Measurements from ENCODE around the gene C19orf81.

C19orf81 gene

DNA sequence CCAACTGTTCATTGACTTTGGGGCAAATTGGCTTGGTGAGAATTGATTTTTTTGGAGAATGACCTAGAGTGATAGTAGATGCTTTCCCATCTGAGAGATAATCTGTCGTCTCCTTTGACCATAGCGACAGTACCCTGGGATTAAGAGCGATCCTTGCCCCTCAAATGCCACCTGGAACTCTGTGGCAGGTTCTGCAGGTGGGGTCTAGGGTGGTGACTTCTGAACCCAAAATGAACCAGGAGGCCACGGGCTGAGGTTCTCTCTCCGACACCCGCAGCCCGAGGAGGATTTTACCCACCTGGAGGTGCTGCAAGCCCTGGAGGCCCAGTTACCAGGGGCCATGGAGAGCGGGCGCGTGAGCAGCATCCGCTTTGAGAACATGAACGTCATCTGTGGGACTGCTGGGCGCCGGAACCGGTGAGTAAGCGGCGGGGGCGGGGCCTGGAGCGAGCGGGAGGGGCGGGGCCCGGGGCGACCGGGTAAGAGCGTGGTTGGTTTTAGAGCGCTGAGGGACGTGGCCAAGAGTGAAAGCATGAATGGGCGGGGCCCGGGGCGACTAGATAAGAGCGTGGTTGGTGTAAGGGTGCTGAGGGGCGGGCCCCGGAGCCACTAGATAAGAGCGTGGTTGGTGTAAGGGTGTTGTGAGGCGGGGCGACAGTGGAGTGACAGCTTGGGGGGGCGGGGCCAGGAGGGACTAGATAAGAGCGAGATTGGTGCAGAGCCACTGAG lies 8.6 kb downstream of the C19orf81 start:
- TF ChIP-seq, protein P1, sequence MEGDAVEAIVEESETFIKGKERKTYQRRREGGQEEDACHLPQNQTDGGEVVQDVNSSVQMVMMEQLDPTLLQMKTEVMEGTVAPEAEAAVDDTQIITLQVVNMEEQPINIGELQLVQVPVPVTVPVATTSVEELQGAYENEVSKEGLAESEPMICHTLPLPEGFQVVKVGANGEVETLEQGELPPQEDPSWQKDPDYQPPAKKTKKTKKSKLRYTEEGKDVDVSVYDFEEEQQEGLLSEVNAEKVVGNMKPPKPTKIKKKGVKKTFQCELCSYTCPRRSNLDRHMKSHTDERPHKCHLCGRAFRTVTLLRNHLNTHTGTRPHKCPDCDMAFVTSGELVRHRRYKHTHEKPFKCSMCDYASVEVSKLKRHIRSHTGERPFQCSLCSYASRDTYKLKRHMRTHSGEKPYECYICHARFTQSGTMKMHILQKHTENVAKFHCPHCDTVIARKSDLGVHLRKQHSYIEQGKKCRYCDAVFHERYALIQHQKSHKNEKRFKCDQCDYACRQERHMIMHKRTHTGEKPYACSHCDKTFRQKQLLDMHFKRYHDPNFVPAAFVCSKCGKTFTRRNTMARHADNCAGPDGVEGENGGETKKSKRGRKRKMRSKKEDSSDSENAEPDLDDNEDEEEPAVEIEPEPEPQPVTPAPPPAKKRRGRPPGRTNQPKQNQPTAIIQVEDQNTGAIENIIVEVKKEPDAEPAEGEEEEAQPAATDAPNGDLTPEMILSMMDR (IDR thresholded peaks at IDR 0.05; ENCODE audit: extremely low read depth, missing control alignments): no peak
- peak; percentile 82 for DNase-seq (ENCODE audit: low spot score)

DNA sequence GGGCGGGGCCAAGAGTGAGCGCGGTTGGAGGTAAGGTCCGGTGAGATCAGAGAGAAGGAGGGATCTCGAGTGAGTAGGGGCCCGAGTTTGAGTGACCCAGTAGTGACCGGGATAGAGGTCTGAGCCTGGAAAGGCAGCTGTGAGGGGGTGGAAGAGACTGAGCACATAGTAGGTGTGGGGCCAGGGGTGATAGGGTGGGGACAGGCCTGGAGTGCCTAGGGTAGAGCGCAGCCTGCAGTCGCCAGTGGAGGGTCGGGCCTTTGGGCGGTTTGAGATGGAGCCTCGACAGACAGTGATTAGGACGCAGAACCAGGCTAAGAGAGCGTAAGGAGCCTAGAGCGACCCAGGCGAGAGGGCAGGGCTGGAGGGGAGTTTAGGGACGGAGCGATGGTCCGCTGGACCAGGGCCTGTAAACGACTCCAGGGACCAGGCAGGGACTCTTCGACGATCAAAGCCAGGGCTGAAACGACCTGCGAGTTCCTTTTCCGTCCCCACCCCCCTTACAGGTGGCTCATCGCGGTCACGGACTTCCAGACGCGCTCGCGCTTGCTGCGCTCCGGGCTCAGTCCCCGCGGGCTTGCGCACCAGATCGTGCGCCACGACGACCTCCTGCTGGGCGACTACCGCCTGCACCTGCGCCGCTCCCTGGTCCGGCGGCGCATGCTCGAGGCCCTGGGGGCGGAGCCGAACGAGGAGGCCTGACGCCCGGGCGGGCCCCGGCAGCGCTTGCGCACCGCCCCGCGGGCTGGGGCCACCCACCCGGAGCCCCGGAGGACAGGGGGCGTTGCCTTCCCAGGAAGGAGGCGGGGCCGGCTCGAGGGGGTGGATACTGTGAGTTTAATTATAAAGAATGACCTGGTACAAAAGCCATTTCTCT lies 9.4 kb downstream of the C19orf81 start:
- peak; percentile 84 for DNase-seq (ENCODE audit: low spot score)
- TF ChIP-seq, protein P1 (IDR thresholded peaks at IDR 0.05; ENCODE audit: extremely low read depth, missing control alignments): no peak

DNA sequence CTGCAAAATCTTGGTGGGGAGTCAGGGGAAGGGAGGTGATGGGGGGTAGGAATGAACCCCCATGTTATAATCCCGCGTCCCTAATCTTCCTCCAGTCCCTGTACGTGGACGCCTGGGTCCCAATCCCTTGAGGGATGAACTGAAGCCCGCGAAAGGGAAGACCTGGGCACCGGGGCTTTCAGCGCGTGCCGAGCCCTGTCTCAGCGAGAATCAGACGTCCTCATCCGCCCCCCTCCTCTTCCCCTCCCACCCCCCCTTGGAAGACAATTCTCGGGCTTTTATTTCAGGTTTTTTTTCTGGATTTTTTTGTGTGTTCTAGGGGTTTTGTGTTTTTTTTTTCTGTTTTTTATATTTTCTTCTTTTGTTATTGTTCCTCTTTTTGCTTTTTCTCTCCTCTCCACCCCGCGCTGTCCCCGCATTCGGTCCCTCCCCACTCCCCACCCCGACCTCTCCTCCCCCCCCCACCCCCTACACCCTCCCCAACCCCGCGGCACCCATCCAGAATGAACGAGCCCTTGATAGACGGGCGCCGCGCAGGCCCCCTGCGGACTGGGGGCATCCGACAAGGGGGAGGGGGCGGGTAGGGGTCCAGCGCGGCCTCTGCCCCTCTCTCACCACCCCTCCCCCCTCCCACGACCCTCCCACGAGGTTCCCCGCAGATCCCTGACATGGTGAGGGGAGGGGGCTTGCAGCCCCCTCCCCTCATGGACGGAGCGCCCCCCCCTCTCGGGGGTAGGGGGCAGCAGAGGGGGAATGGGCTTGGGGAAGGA lies 10.3 kb downstream of the C19orf81 start:
- TF ChIP-seq, protein P1 (IDR thresholded peaks at IDR 0.05; ENCODE audit: extremely low read depth, missing control alignments): no peak
- DNase-seq (ENCODE audit: low spot score): no peak

DNA sequence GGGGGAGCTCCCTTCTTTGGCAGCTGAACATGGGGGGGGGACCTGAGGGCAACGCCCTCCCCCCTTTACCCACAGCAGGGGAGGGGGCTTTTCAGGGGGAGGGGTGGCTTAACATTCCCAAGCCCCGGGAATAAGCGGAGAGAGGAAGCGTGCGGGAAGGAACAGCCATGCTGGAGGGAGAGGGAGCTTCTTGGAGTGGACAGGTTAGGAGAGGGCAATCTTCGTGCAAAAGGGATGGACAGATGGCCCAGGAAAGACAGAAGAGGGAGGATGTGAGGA lies 10.8 kb downstream of the C19orf81 start:
- TF ChIP-seq, protein P1 (IDR thresholded peaks at IDR 0.05; ENCODE audit: extremely low read depth, missing control alignments): no peak
- no peak for DNase-seq (ENCODE audit: low spot score)

DNA sequence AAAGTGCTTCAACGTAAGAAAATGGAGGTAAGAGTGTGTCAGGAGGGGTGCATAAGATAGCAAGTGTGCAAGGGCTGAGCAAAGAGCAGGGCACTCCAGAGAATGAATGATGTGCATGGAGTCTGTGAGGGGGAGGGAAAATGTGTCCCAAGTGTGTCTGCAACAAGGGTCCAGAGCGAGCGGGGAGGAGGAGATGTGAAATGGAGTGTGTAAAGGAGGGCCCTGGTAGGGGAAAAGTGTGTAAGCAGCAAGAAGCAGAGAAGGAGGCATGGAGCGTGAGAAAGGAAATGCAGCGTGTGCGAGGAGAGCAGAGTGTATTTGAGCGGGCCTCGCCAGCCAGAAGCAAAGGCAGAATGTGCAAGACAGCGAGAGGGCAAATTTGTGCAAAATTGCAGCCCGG lies 11.8 kb downstream of the C19orf81 start:
- TF ChIP-seq, protein P1 (IDR thresholded peaks at IDR 0.05; ENCODE audit: extremely low read depth, missing control alignments): no peak
- DNase-seq (ENCODE audit: low spot score): no peak

DNA sequence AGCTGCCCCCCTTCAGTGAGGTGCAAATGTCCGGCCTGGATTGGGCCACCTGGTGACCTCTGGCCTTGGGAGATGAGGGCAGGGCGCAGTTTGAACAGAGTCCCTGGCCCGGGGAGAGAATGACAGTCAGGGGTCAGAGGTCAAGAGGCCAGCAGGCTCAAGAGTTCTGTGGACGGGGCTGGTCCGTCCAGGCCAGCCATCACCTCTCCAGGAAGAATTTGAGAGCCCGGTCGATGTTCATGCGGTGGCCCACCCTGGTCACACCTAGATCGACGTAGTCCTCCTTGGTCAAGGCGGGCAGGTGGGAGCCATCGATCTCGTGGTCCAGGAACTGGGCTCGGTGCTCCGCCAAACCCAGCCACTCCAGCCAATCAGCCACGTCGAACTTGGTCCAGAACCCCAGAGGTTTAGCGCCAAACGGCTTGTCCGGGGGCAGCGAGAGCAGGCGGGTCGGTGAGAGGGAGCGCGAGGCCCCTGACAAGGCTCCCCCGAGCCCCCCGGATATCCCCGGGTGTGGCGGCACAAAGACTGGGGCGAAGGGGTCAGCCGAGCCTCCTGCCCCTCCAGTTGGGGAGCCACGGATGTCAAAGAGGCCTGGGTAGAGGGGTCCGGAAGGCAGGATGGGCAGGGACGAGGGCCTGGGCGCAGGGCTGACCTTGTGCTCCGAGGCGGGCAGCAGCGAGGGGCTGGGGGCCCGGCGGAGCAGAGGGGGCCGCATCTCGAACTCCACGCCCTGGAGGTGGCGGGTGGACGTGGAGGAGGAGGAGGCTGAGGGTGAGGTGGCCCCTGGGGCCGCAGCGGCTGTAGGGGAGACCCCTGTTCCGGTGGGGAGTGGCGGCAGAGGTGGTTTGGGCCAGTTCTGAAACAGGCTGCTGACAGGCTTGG lies 12.8 kb downstream of the C19orf81 start:
- DNase-seq (ENCODE audit: low spot score): no peak

More for the DNA sequence above, 12.8 kb downstream of the C19orf81 start:
- TF ChIP-seq, protein P1 (IDR thresholded peaks at IDR 0.05; ENCODE audit: extremely low read depth, missing control alignments): no peak
